ENCODE data around the gene IFNL2.
"Not testable (repeated sequence)": the region's sequence is repeated elsewhere in the genome, so short reads cannot be mapped to it uniquely, and the experiment has no call there.

The IFNL2 gene

DNA sequence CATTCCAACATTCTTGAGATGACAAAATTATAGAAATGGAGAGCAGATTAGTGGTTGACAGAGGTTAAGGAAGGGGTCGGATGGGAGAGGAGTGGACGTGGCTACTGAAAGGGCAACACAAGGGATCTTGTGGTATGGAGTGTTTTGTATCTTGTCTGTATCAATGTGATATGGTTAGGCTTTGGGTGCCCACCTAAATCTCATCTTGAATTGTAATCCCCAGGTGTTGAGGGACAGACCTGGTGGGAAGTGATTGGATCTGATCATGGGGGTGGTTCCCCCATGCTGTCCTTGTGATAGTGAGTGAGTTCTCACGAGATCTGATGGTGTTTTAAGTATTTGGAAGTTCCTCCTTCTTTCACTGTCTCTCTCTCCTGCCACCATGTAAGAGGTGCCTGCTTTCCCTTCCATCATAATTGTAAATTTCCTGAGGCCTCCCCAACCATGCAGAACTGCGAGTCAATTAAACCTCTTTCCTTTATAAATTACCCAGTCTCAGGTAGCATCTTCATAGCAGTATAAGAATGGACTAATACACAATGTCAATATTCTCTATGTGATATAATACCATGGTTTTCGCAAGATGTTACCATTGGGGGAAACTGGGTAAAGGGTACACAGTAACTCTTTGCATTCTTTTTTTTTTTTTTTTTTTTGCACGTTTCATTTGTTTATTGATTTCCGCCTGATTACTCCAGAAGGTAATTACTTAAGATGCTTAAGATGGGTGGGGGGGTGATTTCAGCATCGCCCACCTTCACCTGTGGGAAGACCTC, 14.6 kb upstream of the IFNL2 start:
- DNase-seq (ENCODE audit: low read depth in 2 of 2): no peak

DNA sequence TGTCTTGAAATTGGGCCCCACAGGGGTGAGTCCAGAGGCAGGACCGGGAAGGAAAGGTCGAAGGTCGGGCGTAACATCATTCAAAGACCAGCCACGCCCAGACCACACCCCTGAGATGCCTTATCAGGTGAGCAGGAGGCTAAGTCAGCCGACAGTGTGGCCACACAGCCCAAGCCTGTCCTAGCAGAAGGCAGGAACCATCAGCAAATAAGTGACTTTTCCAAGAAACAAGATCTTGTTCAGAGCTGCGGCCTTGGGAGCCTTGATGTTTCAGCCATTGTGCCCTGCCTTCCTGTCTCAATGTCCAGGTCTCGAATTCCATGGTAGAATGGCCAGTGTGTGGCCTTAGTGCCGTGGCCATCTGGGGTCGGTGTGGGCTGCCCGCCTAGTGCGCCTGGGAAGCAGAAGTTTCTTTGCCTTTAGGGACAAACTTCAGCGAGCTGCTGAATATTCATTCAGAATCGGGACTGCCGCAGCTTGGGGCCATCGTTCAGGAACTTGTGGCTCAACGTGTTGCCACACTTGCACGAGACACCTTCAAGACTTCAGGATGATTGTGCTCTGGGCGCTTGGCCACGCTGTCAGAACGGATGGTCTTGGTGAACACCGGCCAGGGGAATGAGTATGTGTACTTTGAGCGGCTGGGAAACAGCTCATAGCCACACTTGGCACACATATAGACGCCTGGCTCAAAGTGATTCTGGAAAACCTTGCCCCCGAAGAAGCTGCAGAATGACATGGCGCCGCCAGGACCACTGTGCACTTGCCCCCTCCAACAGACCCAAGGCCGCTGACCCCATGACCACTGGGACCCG, 13.5 kb upstream of the IFNL2 start:
- DNase-seq (ENCODE audit: low read depth in 2 of 2): no peak

DNA sequence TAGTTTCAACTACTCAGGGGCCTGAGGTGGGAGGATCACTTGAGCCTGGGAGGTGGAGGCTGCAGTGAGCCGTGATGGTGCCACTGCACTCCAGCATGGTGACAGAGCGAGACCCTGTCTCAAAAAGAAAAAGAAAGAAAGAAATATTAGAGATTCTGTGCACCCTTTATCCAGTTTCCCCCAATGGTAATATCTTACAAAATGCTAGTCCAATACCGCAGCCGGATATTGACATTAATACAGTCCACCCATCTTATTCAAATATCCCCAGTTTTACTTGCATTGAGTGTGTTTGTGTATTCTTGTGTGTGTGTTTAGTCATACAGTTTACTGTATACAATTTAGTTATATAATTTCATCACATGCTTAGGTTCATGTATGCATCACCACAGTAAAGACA, 11.0 kb upstream of the IFNL2 start:
- no peak for DNase-seq (ENCODE audit: low read depth in 2 of 2)

DNA sequence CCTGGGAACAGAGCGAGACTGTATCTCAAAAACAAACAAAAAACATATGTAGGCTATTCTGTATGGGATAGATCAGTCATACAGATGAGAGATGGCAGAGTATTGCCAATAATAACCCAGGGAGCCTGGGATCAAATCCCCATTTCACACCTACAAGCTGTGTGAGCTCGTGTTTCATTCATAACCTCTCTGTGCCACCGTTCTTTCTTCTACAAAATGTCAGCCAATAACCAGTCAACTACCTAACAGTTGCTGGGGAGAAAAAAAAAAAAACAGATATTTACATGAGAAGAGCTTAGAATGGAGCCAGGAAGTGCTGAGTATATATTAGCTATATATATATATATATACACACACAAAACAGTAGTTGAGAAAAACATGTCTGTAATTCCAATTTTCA, 6.5 kb upstream of the IFNL2 start:
- DNase-seq (ENCODE audit: low read depth in 2 of 2): no peak

DNA sequence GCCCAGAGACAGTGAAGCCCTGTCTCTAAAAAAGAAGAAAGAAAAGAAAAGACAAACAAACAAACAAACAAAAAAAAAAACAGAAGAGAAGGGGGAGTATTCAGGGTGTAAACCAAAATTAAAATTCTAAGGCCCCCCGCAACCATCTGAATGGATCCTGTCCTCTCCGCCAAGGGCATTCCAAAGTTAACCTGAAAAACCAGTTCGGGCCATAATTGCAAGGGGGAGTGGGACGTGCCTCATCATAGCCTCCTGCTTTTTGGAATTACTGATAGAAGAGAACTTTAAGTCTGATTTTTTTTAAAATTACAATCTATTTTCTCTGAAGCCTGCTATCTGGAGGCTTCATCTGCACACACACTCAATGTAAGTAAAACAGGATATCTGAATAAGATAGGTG, 5.7 kb upstream of the IFNL2 start:
- DNase-seq (ENCODE audit: low read depth in 2 of 2): no peak

DNA sequence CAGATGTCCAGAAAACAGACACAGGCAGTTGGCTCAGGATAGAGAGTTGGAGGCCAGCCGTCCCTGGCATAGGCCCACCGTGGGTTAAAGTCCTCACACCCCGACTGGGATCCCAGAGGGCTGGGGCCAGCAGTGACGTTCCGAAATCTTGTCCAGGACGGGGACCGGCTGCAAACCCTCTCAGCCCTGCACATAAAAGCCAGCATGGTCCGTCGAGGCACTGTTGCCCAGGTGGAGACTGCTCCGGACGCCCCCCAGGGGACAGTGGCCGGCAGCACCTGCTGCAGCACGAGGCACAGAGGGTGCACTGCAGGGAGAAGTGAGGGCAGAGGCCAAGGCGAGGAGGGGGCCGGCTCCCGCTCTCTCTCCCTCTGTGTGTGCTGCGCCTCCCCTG, 4.3 kb upstream of the IFNL2 start:
- no peak for DNase-seq (ENCODE audit: low read depth in 2 of 2)

DNA sequence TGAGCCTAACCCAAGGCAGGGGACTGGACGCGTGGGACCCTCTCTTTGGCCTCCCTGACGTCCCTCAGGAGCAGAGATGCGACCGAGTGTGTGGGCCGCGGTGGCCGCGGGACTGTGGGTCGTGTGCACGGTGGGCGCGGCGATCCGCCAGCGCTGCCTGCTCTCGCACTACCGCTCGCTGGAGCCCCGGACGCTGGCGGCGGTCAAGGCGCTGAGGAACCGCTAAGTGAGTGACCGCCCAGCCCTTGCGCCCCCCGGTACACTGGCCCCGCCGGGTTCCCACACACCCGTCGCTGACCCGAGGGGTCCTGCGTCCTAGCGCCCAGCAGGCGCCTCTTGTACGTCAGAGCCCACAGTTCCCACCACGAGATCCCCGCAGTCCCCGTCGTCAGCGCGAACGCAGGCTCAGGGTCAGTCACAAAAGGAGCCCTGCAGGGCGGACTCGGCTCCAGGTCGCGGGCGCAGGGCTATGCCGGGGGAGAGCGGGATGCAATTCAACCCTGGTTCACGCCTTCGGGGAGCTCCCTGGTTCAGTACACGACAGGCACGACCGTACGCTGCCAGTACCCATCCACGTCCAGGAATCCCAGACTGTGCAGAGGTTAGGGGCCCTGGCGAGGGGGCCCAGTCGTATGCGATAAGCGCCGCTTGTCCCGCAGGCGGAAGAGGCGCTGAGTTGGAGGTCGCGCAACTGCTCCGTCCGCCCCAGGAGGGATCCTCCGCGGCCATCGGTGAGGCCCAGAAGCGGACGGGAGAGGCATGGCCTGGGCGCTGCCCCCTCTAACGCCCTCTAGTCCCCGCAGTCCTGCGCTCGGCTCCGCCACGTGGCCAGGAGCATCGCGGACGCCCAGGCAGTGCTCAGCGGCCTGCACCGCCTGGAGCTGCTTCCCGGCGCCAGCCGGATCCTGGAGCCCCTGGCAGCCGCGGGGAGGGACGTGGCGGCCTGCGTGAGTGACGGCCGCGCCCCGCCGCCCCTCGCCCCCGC, 3.6 kb upstream of the IFNL2 start:
- no peak for DNase-seq (ENCODE audit: low read depth in 2 of 2)

DNA sequence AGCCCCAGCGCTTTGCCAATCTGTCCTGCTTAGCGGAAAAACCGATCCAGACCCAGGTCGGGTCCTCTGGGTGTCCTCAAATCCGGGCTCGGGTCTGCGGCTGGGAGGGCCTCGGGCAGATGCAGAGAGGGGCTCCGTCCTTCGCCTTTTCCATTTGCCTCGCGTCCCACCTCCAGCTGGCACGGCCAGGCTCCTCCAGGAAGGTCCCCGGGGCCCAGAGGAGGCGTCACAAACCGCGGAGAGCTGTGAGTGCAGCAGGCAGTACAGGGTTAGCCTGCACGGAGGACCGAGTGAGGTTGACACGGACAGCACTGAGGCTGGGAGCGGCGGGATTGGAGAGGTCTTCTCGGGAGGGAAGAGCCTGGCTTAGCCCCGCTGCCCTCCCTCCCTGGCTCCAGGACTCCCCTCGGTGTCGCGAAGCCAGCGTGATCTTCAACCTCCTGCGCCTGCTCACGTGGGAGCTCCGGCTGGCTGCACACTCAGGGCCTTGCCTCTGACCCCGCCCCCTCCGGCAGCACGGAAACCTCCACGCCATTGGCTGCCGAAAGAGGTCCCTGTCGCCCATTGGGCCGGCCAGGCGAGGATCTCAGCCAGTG, 2.8 kb upstream of the IFNL2 start:
- DNase-seq (ENCODE audit: low read depth in 2 of 2): no peak

DNA sequence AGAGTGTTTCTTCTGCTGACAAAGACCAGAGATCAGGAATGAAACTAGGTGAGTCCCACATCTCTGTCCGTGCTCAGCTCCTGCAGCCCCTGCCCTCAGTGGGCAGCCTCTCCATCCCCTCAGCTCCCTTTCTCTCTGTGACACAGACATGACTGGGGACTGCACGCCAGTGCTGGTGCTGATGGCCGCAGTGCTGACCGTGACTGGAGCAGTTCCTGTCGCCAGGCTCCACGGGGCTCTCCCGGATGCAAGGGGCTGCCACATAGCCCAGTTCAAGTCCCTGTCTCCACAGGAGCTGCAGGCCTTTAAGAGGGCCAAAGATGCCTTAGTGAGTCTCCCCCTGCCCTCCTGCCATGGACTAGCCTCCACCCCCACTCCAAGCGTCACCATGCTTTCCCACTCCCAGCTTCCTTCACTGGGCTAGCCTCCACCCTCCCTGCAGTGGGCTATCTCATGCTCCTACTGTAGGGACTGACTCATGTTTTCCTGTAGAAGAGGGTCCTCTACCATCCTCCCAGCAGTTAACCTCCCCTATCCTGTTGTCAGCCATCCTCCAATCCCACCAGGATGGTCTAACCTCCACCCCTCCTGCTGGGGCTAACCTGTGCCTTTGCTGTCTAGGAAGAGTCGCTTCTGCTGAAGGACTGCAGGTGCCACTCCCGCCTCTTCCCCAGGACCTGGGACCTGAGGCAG, 481 bp downstream of the IFNL2 start:
- not testable (repeated sequence) for DNase-seq (ENCODE audit: low read depth in 2 of 2)

DNA sequence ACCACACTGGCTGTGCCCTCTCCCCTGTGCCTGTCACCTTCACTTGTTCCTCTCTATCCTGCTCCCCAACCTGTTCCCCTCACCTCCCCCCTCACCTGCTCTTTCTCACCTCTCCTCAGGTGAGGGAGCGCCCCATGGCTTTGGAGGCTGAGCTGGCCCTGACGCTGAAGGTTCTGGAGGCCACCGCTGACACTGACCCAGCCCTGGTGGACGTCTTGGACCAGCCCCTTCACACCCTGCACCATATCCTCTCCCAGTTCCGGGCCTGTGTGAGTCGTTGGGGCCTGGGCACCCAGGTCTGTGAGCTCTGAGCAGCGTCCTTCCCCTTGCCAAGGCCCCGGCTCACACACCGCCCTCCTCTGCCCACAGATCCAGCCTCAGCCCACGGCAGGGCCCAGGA, 1.2 kb downstream of the IFNL2 start:
- DNase-seq (ENCODE audit: low read depth in 2 of 2): not testable (repeated sequence)

DNA sequence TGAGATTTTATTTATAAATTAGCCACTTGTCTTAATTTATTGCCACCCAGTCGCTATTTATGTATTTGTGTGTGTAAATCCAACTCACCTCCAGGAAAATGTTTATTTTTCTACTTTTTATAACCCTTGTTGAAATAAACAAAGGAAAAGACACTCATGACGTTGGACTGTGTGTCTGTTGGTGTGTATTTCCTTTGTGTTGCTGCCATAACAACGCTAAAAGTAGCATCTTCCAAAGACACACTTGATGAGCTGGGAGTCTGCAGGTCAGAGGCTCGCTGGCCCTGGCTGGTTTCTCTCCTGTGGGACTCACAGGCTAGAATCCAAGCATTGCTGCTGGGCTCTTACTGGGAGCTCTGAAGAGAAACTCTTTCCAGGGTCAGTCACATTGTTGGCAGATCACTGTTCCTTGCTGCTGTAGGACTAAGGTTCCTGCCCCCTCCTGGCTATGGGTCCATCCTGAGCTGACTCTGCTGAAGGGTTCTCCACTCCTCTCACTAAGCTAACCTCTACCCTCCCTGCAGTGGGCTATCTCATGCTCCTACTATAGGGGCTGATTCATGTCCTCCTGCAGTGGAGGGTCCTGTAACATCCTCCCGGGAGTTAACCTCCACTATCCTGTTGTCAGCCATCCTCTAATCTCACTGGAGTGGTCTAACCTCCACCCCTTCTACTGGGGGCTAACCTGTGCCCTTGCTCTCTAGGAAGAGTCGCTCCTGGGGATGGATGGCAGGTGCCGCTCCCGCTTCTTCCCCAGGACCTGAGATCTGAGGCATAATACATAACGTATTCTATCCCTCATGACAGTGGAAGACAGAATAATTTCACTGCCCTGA, 2.1 kb downstream of the IFNL2 start:
- no peak for DNase-seq (ENCODE audit: low read depth in 2 of 2)

DNA sequence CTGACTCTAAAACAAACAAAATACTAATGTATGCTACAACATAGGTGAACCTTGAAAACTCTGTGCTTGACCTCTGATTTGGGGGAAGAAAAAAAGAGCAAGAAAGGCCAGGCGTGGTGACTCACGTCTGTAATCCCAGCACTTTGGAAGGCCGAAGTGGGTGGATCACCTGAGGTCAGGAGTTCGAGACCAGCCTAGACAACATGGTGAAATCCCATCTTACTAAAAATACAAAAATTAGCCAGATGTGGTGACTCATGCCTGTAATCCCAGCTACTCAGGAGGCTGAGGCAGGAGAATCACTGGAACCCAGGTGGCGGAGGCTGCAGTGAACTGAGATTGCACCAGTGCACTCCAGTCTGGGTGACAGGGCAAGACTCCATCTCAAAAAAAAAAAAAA, 5.7 kb downstream of the IFNL2 start:
- DNase-seq (ENCODE audit: low read depth in 2 of 2): not testable (repeated sequence)

DNA sequence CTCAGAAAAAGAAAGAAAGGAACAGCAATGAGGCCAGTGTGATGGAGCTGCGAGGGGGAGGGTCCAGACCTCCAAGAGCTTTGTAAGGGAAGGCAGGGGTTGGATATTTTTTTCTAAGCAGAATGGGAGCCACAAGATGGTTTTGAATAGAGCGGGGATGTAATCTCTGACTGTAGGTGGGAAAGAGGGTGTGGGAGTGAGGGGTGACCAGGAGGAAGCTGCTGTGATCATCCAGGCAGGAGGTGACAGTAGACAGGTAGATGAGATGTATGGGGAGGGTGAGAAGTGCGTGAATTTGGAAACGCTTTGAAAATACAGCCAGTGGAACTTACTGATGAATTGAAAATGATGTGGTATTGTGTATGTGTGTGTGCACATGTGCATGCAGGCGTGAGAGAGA, 7.4 kb downstream of the IFNL2 start:
- no peak for DNase-seq (ENCODE audit: low read depth in 2 of 2)

DNA sequence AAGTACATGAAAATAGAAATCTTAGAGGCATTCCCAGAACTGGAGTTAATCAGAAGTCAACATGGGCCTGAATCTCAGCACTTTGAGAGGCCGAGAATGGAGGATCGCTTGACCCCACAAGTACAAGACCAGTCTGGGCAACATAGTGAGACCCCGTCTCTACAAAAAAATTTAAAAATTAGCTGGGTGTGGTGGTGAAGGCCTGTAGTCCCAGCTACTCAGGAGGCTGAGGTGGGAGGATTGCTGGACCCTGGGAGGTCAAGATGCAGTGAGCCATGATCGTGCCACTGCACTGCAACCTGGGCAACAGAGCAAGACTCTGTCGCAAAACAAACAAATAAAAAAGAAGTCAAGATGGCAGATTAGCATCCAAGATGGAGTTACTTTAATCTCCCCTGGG, 8.5 kb downstream of the IFNL2 start:
- DNase-seq (ENCODE audit: low read depth in 2 of 2): no peak

DNA sequence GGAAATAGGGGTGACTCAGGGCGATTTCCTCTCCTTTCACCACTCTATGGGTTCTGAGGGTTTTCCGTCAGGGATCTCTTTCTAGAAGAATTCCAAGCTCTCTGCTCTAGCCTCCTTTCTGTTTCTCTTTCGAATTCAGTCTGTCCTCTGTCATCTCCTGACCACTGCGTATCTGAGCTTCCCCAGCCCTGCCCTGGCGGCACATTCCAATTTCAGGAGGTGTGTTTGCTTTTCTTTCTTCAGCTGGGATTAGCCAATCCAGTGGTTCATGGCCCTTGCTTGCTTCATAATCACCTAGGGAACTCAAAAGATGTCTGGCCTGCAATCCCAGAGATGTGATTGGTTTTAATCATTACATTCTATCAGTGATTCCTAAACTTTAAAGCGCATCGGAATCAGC, 9.4 kb downstream of the IFNL2 start:
- DNase-seq (ENCODE audit: low read depth in 2 of 2): no peak

DNA sequence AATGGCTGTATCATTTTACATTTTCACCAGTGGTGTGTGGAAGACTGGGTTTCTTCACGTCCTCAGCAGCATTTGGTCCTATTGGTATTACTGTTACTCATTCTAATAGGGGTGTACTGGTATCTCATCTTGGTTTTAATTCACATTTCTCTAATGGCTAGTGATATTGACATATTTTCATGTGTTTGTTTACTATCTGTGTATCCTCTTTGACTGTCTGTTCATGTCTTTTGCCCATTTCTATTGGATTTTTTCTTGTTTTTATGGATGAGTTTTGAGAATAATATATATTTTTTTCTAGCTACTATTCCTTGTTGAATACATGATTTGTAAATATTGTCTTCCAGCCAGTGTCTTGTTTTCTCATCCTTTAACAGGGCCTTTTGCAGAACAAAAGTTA, 13.8 kb downstream of the IFNL2 start:
- no peak for DNase-seq (ENCODE audit: low read depth in 2 of 2)

DNA sequence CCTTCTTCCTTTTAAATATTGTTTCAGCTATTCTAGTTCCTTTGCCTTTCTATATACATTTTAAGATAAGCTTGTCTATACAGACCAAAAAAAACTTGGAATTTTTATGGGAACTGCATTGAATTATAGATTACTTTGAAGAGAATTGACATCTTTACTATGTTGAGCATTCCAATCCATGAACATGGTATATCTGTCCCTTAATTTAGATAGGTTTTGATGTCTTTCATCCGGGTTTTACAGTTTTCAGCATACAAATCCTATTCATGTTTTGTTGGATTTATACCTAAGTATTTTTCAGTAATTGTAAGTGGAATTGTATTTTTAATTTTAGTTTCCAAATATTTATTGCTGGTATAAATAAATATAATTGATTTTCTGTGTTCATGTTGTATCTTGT, 15.8 kb downstream of the IFNL2 start:
- DNase-seq (ENCODE audit: low read depth in 2 of 2): no peak

DNA sequence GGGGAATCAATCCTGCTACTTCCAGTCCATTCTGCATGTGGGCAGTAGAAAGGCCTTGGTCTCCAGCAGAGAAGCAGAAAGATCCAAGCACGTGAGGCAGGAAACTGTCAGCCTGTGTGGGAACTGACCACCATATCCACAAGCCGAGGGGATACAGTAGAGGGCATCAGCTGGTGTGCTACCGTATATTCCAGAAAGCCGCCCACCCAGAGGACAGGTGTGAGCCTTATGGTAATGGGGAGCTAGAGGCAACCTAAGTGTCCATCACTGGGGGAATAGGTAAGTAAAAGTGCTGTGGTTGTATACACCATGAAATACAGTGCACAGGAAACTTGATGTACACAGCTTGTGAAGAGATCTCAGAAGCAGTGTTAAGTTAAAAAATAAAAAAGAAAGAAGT, 25.2 kb downstream of the IFNL2 start:
- no peak for DNase-seq (ENCODE audit: low read depth in 2 of 2)

DNA sequence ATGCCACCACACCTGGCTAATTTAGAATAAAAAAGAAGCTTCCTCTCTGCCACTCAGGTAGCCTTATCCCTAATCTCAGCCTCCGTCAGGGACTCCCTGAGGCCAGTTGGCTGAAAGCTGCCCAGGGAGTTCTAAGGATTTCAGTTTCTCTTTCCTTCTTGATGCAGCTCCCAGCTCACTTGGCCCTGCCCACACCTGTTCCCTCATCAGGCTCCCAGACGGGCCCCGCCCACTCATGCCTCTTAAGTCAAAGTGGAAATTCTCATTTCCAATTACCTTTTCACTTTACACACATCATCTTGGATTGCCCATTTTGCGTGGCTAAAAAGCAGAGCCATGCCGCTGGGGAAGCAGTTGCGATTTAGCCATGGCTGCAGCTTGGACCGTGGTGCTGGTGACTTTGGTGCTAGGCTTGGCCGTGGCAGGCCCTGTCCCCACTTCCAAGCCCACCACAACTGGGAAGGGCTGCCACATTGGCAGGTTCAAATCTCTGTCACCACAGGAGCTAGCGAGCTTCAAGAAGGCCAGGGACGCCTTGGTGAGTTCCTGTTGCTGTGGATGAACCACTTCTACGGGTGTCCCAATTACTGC, 28.0 kb downstream of the IFNL2 start, which contains the start of gene IFNL1:
IFNL1 (plus strand) TSS at position 353 of the 591 bp plus-strand sequence; CDS start at position 368, 15 bp downstream.
- DNase-seq (ENCODE audit: low read depth in 2 of 2): no peak

DNA sequence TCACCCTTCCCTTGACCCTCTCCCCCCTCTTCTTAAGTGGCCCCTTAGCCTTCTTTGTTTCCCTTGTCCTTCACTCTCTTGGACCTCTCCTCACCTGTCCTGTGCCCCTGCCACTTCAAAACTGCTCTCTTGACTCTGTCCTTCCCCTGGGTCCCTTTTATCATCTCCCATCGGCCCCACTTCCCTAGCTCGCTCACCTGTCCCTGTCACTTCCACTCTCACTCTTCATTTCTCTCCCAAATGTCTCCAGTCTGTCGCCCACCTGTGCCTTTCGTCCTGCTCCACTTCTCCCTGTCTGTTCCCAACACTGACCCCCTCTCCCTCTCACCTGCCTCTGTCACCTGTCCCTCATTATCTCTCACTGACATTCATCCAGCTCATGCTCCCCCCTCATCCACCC, 28.7 kb downstream of the IFNL2 start:
- no peak for DNase-seq (ENCODE audit: low read depth in 2 of 2)

All from stimulated activated CD4-positive, alpha-beta T cell treated with anti-CD3 and anti-CD28 coated beads, Interleukin-1b, Interleukin-23, amount 100 ng/mL, for 1 hour (primary cell).